NCI-H345 (cell line): ENCODE measurements around the gene WSCD2.

ENCODE experiments used
- DNase-seq: peaks from one replicate; lab custom pipeline; 2025; lab: John Stamatoyannopoulos, UW

The WSCD2 gene

DNA sequence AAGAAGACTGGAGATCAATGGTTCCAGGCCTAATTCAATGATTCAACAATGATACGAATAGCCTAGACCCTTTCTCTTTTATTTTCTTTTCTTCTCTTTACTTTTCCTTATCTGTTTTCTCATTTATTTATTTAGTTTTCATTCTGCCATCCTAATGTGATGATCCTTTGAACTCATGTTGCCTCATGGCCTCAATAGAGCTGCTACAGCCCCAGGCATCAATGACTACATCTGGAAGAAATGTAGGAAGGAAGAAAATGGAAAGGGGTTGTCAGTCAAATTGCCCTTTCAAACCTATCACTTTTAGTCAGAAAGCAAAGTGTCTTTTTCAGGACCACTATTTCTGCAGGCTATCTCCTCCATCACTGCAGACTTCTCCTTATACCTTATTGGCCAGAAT is 140.1 kb downstream of the WSCD2 start:
- no peak for DNase-seq

DNA sequence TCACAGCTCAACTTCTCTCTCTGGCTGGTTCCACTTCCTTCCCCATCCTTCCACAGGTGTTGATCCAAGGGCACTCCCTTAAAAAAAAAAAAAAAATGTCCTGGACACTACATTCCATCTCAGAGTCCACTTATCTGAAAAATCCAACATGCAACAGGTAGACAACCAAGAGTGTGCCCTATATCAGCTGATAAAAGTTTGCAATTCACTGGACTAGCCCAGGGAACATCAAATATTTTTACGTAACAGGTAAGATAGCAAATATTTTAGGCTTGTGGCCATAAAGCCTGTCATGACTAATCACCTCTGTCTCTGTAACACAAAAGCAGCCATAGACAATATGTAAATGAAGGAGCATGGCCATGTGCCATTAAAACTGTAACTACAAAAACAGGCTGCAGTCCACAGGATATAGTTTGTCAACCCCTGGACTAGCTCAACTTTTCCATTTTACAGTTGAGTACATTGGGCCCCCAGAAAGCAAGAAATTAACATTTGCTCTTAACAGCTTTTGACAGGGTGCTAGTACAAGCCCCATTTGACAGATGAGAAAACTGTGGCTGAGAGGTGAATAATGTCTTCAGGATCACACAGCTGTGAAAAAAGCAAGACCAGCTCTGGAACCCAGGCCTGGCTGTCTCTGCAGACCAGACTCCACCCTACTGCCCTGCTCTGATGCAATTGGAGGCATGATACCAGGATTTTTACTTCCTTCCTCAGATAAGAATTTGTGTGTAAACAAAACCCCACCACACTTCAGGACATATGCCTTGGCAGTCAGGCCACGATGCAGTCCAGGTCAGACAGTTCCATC is 141.2 kb downstream of the WSCD2 start:
- no peak for DNase-seq

DNA sequence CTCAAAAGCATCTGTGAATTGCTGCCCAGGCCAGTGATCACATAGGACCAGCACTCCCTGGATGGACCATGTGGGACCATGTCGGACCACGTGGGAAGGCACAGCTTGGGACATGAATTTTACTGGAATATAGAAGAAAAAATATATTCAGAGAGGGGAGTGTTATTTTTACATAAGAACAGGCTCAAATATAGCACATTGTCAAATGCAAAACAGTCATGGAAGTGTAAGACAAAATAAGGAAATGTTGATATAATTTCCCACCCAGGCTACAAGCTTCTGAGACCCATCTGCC is 141.7 kb downstream of the WSCD2 start:
- DNase-seq, result no peak

DNA sequence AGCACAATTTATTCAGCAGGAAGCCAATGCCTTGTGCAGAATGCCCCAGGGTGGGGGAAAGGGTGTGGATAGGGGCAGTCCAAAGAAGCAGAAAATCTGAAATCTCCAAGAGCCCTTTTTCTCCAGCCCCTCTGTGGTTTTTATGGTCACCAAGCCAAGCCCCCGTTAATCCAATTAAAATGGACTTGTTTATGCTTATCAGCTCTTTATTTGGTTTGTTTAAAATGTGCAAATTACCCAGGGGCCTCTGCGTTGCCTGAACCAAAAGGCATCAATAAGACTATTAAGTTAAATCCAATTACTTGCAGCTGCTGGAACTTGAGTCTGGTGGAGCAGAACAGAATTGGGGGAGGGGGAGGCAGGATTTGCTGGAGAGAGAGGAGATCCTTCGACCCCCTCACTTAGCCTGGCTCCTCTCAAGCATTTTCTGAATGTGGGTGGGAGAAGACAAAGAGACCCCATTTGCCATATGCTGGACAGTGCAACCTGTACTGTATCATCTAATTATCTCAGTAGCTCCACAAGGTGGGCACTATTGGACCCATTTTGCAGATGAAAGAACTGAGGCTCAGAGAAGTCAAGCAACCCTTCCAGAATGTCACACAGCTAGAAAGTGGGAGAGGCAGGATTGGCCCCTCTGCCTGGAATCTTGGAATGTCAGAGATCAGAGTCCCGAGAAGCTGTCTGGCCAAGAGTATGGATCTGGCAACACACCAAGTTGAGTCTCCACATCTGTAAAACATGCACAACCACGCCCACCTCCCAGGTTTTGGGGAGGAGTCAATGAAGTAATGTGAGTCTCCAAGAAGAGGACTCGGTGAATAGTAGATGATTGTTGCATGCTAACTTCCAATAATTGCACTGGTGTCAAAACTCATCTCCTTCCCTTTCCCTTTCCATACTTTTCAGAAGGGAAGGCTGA is 143.1 kb downstream of the WSCD2 start:
- no peak for DNase-seq

DNA sequence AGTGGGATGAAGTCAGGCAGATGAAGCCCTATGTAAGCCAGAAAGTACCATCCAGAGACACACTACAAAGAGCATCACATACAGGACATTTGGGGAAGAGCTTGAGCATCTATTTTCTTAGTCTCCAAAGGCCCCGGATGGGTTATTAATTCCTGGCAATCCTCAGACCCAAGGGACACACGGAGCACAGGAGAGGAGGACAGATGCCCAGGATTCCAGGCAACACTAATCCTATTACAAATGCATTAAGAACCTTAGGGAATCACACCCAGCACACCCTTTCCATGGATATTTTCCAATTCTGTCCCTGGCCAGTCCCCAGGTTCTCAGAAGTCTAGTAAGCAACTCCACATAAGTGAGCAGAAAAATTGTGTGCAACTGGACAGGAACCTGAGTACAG is 144.1 kb downstream of the WSCD2 start:
- no peak for DNase-seq

DNA sequence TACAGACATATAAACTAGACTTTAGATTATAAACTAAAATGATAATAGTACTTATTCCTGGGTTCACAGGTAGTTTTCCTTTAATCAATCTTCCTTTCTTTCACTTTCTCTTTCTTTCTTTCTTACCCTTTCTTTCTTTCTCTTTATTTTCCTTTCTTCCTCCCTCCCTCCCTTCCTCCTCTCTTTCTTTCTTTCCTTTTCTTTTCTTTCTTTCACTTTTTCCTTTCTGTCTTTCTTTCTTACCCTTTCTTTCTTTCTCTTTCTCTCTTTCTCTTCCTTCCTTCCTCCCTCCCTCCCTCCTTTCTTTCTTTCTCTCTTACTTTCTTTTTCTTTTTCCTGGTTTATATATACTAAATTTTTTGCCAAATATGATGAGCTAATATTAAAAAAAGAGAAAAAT is 148.5 kb downstream of the WSCD2 start:
- no peak for DNase-seq

DNA sequence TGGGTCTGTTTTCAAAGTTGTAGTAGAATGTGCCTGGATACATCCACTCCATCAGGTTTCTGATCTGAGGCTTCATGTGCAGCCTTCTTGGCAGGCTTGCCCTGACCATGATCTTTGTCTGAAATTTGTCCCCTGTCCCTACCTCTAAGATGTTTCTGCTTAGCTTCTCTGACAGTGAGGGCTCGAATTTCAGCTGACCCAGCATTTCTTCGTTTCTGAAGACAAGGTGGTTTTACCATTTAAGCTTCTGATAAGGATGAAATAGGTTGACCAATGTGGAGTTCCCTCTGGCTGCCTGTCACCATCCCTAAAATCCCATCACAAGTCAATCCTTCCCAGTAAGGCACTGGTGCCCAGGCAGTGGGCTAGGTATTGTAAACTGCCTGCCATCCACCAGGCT is 153.1 kb downstream of the WSCD2 start:
- DNase-seq, result no peak

DNA sequence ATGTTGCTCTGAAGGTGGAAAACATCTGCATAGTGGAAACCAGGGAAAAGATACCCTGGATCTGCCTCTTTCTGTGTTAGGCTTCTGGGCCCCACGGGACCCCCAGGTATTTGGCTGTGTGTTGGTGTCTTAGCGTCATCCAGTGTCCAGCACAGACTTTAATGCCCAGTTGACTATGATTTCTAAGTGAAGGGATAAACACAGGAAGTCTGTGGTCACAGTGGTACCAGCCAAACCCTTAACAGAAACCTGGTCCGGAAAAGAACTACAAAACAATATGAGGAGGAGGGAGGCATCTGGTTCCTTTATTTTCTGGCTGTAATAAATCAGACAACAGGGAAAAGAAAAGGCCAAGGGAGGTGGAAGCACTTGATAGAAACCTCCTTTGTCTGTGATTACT is 153.6 kb downstream of the WSCD2 start:
- DNase-seq, result no peak

DNA sequence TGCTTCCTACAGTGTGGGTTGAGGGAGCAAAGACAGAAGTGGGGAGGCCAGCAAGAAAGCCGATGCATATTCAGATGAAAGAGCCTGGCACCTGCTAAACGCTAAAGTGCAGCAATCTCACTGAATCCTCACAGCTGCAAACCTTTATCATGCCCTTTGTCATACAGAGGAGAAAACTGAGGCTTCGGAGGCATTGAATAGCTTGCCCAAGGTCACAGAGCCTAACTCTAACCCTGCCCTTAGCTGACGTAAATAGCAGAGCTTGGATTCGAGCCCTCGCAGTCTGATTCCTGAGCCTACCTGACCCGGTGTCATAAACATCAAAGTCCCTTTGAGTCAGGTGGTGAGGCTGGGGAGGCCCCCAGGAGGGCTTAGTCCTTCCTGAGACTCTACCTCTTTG is 155.1 kb downstream of the WSCD2 start:
- no peak for DNase-seq

DNA sequence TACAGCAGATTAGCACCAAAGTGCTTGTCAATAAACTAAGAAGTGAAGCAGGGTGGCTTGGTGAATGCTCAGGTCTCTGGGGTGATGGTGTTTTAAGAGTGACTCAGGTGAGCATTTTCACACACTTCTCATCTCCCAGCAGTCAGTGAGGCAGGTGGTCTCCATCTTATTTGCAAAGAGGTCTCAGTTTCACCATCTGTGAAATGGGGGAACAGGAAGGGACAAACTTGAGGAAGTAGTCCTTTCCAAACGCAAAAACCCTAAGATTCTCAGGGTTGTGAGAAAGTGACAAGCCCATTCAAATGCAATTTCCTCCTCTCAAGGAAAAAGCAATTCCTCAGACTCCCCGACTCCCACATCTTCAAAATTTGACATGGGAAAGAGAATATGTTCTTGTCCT is 155.9 kb downstream of the WSCD2 start:
- DNase-seq, result no peak

DNA sequence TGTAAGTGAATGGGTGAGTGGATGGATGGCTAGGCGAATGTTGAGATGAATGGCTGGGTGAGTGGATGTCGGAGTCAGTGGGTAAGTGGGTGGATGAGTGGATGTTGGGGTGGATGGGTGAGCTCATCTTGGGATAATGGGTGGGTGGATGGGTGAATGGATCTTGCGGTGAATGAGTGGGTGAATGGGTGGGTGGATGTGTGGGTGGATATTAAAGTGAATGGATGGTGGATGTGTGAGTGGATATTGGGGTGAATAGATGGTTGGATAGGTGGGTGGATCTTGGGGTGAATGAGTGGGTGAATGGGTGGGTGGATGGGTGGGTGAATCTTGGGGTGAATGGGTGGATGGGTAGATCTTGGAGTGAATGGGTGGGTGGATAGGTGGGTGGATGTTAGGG is 158.1 kb downstream of the WSCD2 start:
- no peak for DNase-seq

DNA sequence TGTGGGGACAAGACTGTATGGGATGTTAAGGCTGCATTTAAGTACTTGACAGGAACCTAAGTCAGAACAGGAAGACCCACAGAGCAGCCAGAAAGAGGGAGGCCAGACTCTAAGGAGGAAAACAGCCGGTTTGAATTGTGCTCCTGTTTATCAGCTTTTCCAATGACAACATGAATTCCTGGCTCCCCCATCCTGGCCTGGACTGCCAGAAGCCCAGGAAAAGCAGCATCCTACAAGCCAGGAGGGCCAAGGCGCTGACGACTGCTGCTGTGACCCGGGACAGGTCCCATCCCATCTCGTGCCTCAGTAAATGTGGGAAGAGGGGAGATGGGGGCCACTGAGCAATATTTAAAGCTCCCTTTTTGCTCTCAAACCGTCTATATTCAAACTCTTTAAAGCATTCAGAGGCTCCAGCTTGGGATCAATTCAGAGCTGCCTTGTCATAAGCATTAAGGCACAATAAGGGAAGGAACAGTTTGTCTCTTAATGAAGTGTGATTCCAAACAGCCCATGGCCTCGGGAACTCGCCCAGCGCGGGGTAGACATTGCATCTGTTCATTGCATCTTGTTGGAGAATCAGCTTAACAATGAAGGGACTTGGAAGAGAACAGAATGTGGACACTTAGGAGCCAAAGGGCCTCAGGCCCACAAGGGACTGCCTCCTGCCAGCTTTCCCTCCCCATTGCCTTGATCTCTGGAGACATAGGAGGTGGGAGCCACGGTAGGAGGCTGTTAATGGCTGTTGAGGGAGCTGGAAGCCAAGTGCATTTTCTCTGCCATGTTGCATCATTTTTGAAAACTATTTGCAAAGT is 160.5 kb downstream of the WSCD2 start:
- DNase-seq, result no peak

DNA sequence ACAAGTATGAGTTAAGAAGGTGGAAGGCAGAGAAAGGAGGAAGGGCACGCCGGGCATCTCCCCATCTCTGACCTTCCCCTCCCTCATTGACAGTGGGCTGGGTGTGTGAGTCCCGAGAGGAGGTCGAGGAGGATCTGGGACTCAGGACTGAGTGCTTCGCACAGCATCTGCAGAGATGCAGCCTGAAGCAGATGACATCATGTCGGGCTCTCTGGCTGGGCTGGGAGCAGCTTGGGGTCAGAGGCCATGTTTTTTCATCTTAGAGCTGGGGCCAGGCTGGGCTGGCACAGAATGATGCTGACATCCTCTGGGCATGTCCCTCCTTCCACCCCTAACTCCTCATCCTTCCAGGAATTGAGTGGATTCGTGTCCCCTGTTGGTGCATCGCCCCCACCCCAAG is 166.6 kb downstream of the WSCD2 start:
- no peak for DNase-seq

DNA sequence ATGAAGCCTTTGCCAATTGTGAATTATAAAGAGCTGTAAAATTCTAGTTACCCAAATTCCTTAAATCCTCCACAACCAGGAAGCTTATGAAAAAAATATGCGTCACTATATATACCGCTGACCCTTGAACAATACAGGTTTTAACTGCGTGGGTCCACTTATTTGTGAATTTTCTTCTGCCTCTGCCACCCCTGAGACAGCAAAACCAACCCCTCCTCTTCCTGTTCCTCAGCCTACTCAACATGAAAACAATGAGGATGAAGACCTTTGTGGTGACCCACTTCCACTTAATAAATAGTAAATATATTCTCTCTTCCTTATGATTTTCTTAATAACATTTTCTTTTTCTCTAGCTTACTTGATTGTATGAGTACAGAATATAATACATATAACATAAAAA is 167.9 kb downstream of the WSCD2 start:
- DNase-seq, result no peak

DNA sequence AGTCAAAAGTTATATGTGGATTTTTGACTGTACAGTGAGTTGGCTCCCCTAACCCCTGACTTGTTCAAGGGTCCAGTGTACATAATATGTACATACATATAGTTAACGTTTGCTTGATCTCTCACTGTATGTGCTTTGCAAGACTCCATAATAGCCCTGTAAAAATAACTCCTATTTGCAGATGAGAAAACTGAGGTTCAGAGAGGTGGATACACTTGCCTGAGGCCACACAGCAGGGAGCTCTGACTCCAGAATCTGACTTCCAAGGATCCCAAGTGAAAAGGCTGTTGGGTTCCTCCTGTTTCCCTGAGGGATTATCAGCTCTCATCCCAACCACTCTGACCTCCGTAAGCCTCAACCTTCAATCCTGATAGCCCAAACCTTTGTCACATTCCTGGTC is 168.3 kb downstream of the WSCD2 start:
- DNase-seq, result no peak

DNA sequence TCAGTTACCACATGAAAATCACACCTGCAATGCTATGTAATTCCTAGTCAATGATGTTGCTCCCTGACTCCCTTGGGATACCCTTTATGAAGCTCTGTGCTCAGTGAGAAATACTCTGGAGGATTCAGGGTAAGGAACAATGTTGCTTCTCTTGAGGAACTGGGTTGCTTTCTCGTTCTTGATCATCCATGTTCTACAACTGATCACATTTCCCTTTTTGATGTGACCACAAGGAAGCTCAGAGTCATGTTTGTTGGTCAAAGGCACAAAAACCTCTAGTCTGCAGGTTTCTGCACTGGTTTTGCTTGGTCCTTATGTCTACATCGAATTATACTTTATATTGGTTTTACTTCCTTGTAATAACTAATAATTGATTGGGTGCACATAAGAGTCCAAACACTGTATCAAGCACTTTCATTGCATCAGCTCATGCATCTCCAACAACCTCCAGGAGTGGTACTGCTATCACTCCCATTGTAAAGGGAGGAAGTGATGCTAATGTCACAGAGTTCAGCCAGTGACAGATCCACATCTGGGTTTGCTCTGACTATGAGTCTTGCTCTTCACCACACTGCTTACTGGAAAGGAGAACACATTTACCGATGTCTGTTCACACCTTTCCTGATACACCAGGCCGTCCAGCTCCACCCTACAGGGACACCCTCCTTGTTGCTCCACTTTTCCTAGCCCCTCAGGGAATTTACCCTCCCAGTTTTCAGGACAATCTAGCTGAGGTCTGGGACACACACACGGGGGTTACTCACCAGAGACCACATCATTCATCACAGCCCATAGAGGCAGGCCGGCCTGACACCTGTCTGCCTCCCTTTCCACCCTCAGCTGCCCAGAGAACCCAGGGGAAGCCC is 169.0 kb downstream of the WSCD2 start:
- no peak for DNase-seq

DNA sequence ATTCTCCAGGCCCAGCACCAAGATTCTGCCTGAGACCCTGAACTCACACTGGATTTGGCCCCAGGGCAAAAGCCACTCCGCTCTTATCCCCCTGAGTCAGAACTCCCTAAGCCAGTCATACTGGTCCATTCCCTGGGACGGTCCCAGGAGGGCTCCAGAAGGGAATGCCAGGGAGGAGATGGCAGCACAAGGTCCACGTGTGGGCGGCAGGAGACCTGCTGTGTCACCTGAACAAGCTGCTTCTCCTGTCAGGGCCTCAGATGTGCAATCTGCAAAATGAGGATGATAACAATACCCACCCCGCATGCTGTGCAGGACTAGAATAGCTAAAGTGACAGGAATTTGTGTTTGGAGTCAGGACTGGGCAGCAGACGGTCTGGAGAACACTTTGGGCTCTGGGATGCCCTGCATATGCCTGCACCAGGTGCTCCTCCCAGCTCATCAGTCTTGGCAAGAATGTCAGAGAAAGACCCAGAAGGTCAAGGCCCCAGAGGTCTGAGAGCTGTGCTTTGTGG is 169.7 kb downstream of the WSCD2 start:
- no peak for DNase-seq

DNA sequence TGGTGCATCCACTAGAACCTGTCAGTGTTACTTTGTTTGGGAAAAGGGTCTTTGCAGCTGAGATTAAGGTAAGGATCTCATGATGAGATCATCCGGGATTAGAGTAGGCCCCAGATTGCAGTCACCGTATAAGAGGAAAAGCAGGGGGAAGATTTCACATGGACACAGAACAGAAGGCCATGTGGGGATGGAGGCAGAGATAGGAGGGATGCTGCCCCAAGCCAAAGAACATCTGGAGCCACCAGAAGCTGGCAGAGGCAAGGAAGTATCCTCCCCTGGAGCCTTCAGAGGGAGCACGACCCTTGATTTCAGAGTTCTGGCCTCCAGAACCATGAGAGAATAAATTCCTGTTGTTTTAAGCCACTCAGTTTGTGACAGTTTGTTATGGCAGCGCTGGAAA is 170.4 kb downstream of the WSCD2 start:
- no peak for DNase-seq
